ENCODE measurements around the gene FAM149B1.

The FAM149B1 gene

GRCh38 chr10:73228247-73228646, 60.3 kb downstream of the FAM149B1 start:
- DNase-seq (ENCODE audit: low spot score) (no peak), ATAC-seq (ENCODE audit: low read depth) (no peak)
- TF ChIP-seq CTCF (IDR thresholded peaks at IDR 0.05; ENCODE audit: poor library complexity, severe bottlenecking) = no peak
- Histone ChIP-seq H3K27me3 (ENCODE audit: insufficient read depth, poor library complexity, severe bottlenecking) (no peaks in the 10 kb centered on the region), H3K27ac (ENCODE audit: poor library complexity, severe bottlenecking) (no peak overlapping the region), H3K4me3 (ENCODE audit: severe bottlenecking) (no peak overlapping the region), H3K4me1 (ENCODE audit: insufficient read depth, poor library complexity, severe bottlenecking) (peaks cover 4% of the 10 kb centered on the region), H3K36me3 (ENCODE audit: low read depth) (peaks cover 16% of the 10 kb centered on the region), H3K9me3 (ENCODE audit: severe bottlenecking) (no peaks in the 10 kb centered on the region)

DNA sequence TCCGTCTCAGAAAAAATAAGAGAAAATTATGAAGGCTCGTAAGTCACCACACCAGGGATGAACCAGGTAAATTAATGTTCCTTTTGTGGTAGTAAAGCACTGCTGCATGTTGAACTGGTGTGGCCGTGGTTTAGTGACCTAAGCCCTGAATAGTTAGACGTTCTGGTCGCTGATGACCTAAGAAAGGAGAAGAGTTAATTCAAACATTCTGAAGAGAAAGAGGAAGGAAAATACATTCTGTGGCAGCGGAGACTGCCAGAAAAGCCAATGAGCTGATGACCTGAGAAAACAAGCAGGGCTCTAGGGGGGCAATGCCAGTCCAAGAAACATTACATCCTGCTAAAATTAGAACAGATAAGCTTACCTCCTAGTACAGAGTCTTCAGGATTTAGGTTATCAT, 61.6 kb downstream of the FAM149B1 start:
- Histone ChIP-seq H3K9me3 (ENCODE audit: severe bottlenecking) (no peaks in the 10 kb centered on the region), H3K36me3 (ENCODE audit: low read depth) (peaks cover 27% of the 10 kb centered on the region), H3K4me3 (ENCODE audit: severe bottlenecking) (no peak overlapping the region), H3K4me1 (ENCODE audit: insufficient read depth, poor library complexity, severe bottlenecking) (peaks cover 4% of the 10 kb centered on the region), H3K27ac (ENCODE audit: poor library complexity, severe bottlenecking) (no peak overlapping the region), H3K27me3 (ENCODE audit: insufficient read depth, poor library complexity, severe bottlenecking) (no peaks in the 10 kb centered on the region)
- DNase-seq (ENCODE audit: low spot score) (no peak), ATAC-seq (ENCODE audit: low read depth) (no peak)
- no peak for TF ChIP-seq CTCF (IDR thresholded peaks at IDR 0.05; ENCODE audit: poor library complexity, severe bottlenecking)

GRCh38 chr10:73232887-73233286, 65.0 kb downstream of the FAM149B1 start:
- Histone ChIP-seq H3K36me3 (ENCODE audit: low read depth) (peaks cover 55% of the 10 kb centered on the region), H3K9me3 (ENCODE audit: severe bottlenecking) (no peaks in the 10 kb centered on the region), H3K4me1 (ENCODE audit: insufficient read depth, poor library complexity, severe bottlenecking) (no peaks in the 10 kb centered on the region), H3K27ac (ENCODE audit: poor library complexity, severe bottlenecking) (no peak overlapping the region), H3K4me3 (ENCODE audit: severe bottlenecking) (no peak overlapping the region), H3K27me3 (ENCODE audit: insufficient read depth, poor library complexity, severe bottlenecking) (no peaks in the 10 kb centered on the region)
- ATAC-seq (ENCODE audit: low read depth) (no peak), DNase-seq (ENCODE audit: low spot score) (no peak)
- peak; percentile 12 for TF ChIP-seq CTCF (IDR thresholded peaks at IDR 0.05; ENCODE audit: poor library complexity, severe bottlenecking)

- Histone ChIP-seq H3K9me3 (ENCODE audit: severe bottlenecking) (no peaks in the 10 kb centered on the region), H3K4me3 (ENCODE audit: severe bottlenecking) (no peak overlapping the region), H3K36me3 (ENCODE audit: low read depth) (peaks cover 62% of the 10 kb centered on the region), H3K27me3 (ENCODE audit: insufficient read depth, poor library complexity, severe bottlenecking) (no peaks in the 10 kb centered on the region), H3K27ac (ENCODE audit: poor library complexity, severe bottlenecking) (no peak overlapping the region), H3K4me1 (ENCODE audit: insufficient read depth, poor library complexity, severe bottlenecking) (no peaks in the 10 kb centered on the region)
- DNase-seq (ENCODE audit: low spot score) (no peak), ATAC-seq (ENCODE audit: low read depth) (no peak)
- TF ChIP-seq CTCF (IDR thresholded peaks at IDR 0.05; ENCODE audit: poor library complexity, severe bottlenecking) = no peak
These were observed 66.0 kb downstream of the FAM149B1 start for GRCh38 chr10:73233883-73234282.

GRCh38 chr10:73234695-73235094, 66.8 kb downstream of the FAM149B1 start:
- no peak overlapping the region for H3K27ac ChIP-seq (ENCODE audit: poor library complexity, severe bottlenecking)
- DNase-seq (ENCODE audit: low spot score) = no peak
- peaks cover 70% of the 10 kb centered on the region for H3K36me3 ChIP-seq (ENCODE audit: low read depth)

More at GRCh38 chr10:73234695-73235094, 66.8 kb downstream of the FAM149B1 start:
- TF ChIP-seq CTCF (IDR thresholded peaks at IDR 0.05; ENCODE audit: poor library complexity, severe bottlenecking) = no peak
- H3K4me3 ChIP-seq (ENCODE audit: severe bottlenecking) = no peak overlapping the region
- ATAC-seq (ENCODE audit: low read depth) = no peak
- no peaks in the 10 kb centered on the region for H3K4me1 ChIP-seq (ENCODE audit: insufficient read depth, poor library complexity, severe bottlenecking)
- H3K9me3 ChIP-seq (ENCODE audit: severe bottlenecking) = no peaks in the 10 kb centered on the region
- no peaks in the 10 kb centered on the region for H3K27me3 ChIP-seq (ENCODE audit: insufficient read depth, poor library complexity, severe bottlenecking)

All from RWPE2 (cell line).